HK-2 (cell line): ENCODE measurements around the gene BHMT2.

ENCODE experiments used
- DNase-seq: peaks from one replicate; pipeline ENCODE4 v3.0.0-alpha.2; 2018; ENCODE audit not compliant: unreplicated experiment

Gene BHMT2, protein sequence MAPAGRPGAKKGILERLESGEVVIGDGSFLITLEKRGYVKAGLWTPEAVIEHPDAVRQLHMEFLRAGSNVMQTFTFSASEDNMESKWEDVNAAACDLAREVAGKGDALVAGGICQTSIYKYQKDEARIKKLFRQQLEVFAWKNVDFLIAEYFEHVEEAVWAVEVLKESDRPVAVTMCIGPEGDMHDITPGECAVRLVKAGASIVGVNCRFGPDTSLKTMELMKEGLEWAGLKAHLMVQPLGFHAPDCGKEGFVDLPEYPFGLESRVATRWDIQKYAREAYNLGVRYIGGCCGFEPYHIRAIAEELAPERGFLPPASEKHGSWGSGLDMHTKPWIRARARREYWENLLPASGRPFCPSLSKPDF

DNA sequence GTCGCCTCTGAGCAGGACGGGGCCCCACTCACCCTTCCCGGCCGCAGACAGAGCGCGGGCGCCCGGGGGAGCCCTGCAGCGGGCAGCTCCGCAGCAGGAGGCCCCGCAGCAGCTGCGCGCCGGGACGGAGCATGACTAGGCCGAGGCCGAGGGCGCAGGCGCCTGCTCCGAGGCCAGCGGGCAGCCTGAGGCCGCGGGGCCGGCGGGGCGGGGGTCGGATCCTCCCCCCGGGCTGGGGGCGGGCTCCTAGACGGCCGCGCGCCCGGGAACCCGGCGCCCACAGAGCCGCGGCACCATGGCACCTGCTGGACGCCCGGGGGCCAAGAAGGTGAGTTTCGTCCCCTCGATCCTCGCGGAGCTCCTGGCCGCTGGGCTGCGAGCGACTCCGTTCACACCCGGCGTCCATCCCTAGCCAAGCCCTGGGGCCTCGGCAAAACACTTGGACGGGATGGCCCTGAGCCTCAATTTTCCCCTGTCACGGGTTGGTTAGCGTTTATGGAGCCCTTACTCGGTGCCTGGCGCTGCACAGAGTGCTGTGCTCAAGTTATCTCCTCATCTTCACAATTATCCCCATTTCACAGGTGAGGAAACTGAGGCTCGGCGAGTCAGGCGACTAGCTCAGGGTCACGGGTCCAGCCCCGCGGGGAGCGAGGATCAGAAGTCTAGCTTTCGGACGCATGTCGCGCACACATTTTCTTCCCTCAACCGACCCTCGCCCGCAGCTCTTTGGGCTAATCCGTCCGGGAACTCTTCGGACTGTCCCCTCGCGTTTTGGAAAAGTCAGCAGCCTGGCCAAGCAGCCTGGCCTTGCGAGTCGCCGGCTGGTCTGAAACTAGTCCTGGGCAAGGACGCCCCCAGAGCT, at the start of gene BHMT2, which contains the start of gene DMGDH:
TSS of gene BHMT2 (plus strand) at position 280 of the 862 bp plus-strand sequence. CDS start at position 296, 16 bp downstream.
TSS of gene DMGDH (minus strand) at position 187 of the 862 bp plus-strand sequence. CDS start at position 133, 54 bp downstream.
- no peak for DNase-seq

DNA sequence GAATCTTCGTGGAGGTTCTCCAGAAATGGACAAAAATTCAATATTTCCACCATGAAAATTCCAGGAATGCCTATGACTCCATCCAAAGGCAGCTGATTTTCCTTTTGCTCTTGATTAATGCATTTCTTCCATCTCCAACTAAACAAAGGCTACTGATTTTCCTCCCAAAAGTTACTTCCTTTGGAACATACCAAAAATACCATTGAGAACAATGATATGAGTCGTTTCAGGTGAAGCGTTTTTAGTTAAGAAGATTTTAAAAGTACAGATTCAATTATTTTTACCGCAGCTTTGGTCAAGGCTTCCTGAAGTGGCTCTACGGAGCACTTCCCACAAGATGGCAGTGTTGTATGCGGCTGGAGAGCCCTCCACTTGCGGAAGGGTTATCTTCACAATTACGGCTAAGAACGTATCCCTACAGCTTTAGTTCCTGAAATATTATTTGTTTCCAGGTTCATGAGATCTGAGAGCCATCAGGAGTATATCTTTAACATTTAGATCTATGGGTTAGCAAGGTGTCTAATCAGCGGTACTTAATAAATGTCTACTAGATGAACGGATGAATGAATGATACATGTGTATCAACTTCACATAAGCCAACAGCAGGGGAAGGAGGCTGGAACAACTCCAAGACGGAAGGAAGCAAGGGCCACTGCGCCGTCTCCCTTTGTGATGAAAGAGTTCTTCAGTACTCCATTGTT, 48.6 kb upstream of the BHMT2 start:
- peak; percentile 26 for DNase-seq

DNA sequence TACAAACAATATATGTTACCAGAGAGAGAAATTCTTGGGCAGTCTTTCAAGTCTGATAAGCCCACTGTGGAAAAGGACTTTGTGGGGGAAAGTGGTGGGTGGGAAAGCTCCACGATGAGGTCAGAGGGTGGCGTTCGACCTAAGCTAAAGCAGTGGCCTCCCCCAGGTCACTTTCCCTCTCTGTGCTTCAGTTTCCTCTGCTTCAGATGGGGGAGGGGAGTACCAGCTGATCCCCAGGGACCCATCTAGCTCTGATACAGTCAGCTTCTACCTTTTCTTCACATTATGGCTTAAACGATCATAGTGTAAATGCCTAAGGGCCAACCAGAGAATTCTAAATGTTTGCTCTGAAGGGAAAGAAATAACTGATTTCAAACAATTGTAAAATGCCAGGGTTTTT, 47.8 kb upstream of the BHMT2 start:
- DNase-seq: no peak

DNA sequence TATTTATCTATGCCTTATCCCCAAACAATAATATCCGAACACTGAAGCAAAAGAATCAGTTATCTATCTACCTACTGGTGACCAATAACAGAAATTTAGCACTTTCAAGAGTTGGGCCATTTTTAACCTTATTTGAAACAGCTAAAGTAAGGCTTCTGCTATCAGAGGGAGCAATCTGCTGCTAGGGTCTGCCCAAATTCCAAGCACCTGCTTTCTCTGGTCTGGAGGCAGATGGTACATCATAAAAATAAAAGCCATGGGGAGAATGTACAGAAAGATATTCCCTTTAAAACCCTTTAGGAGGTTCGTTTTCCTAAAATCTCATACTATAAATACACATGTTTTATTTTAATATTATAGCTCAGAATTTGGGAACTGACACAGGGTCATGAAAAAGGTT, 46.8 kb upstream of the BHMT2 start:
- no peak for DNase-seq

DNA sequence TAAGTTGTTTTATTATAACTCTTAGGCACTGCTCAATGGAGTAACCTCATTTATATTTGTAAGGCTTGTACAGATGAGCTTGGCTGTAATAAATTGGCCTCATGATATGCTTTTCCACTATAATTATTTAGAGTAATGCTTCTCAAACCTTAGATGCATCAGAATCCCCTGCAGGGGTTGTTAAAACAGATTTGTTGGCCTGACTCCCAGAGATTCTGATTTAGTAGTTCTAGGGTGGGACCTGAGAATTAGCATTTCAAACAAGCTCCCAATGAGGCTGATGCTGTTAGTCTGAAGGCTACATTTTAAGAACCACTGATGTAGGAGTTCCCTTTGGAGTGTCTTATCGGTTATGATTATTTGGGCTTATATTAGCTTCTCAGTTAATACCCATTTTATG, 46.2 kb upstream of the BHMT2 start:
- no peak for DNase-seq

DNA sequence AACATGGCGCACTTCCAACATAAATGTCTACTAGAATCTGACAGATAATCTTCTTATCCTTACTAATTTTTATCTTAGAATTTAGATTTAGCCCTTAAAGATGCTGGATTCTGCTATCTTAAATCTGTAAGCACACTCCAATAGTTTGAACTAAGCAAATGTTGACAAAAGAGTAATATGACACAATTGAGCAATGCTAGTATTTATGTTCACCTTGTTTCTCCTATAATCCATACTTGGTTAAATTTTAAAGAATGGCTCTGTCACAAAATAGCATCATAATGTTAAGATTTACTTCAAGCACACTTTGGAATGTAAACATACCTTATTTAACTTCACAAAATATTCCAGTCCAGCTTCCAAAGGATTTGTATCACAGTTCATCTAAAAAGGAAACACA, 45.6 kb upstream of the BHMT2 start:
- no peak for DNase-seq

DNA sequence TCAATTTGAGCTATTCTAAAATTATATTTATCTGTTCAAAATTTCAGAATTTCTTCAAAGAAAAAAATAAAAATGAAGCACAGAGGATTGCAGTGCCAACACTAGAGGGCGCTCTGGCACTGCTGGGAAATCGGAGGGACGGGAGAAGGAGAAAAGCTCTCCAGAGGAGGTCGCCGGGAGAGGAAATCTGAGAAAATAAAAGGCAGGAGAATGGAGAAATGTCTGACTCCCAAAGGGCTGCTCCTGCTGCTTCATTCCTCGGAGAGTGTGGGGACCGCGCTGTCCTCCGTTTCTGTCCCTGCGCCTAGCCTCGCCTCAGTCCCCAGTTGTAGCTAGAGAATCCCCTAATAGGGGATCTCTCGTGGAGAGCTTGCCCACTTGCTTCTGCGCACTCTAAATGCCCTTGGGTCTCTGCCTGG, 44.5 kb upstream of the BHMT2 start:
- peak; percentile 50 for DNase-seq

DNA sequence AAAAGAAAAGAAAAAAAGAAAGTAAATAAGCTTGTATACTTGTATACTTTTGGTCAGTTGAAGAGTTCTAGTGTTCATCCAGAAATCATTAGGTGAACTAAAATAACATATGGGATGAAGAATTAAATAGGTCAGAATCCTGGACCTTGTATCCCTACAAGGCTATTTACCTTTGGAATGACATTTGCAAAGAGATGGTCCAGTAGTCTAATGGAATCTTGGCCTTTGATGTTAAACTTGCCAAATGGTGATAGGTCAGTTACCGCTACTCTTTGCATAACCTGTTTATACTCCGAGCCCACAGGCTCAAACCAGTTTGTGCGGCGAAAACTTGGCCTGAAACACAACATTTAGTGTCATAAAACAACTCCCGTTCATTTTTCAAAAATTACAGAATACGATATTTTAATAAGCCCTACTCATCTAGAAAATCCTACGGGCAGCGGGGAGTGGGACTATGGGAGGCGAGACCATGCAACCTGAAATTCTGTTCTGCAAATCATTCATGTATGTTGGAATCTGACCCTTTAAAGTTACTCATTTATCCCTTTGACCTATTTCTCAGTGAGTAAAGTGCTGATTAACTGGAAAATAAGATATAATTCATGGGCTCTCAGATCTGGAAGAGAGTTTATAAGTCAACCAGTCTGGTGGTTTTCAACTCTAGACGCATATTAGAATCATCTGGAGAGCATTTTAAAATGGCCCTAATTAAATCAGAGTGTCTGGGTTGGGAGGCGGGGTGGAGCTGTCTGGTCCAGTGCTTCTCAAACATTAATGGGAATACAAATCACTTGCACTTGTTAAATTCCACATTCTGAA, 38.7 kb upstream of the BHMT2 start:
- peak; percentile 11 for DNase-seq

DNA sequence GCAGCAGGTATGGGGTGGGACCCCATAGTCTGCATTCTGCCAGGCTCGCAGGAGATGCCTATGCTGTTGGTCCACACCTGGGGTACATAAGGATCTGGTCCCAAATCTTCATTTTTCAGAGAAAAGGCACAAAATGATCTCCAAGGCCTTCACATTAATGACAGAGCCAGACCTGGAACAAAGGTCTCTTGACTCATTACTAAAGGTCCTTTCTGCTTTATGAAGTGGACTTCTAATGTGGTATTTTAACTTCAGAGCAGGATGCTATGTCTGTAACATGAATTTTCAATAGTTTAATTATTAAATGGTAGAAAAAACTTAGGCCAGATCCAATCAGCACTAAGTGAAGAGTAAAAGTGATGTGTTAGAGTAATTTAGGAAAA, 38.1 kb upstream of the BHMT2 start:
- DNase-seq: no peak

DNA sequence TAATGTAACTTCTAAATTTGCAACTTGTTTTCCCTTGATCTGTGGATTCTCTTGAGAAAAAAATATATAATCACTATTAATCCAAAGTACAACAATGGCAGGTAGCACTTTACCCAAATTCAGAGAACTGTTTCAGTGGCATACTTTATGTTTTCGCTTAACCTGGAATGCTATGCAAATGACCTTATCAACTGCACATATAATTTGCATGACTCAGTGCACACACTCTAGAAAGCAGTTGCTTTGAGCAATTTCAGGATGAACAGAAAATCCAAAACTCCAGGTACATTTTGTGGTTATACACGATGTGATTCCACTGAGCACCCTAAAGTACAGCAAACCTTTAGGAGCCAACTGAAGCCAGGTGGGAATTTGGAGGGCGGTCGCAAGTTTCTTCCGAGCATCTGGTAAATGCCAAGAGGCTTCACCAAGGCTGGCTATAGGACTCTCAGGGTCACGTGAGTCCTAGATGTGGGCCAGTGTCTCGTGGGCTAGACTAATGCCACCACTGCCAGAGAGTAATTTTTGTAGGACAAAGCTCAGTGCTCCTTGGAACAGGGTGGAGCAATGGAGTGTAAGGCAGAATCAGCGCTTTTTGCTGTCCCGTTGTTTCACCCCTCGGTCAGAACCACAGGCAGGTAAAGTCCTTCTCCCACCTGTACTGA, 37.4 kb upstream of the BHMT2 start:
- DNase-seq: no peak

DNA sequence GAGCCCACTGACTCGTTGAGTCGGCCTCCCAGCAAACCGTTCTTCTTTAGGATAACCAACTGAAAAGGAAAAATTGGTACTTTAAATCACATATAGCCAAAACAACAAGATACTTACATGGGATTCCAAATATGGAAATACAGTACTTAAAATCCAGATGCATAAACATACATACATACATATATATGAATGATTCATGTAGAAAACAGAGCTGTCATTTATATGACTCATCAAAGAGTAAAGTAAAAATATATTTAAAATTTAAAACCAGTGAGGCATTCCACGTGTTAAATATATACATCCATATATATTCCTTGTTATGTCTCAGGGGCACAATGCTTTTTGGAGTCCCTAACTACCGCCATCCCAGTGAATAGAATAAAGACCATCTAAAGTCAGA, 36.8 kb upstream of the BHMT2 start:
- DNase-seq: no peak

DNA sequence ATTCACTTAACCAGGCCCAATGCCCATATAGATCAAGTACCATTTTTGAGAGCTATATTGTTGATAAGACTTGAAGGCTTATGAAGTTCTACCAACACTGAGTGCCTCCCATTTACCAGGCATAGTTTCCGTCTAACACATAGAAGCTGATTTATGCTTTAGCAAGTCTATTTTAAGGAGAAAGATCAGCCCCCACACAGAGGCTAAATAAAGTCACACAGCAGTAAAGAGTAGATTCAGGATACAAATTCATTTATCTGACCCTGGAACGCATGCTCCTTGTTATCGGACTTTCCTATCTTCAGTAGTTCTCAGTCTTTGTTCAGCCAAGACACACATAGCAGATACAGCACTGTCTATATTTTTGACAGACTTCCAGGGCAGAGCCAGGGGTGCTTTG, 34.3 kb upstream of the BHMT2 start:
- no peak for DNase-seq

DNA sequence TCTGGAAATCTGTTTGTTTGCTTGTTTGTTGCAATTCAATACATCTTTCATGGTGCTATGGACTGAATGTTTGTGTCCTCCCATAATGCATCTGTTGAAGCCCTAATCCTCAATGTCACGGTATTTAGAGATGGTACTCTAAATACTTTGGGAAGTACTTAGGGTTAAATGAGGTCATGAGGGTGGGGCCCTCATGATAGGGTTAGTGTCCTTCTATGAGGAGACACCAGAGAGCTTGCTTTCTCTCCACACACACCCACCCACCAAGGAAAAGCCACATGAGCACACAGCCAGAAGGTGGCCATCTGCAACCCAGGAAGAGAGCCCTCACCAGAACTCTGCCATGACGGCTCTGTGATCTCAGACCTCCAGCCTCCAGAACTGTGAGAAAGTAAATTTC, 32.8 kb upstream of the BHMT2 start:
- DNase-seq: no peak

DNA sequence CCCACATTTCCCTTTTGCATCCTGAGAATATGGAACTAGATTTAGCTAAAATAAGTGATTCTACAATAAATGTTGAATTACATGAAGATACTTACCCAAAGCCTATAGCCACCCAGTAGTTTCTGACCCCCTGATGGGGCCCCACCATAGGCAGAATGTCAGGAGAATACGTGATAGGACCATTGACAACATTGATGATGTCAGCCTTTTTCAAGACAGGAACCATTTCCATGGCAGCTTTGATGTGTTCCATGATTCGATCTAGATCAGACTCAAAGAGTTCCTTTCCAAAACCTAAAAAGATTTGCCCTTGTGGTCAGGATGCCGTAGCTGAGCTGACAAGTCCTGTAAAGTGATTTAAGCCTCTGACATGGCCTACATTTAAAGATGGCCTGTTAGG, 27.4 kb upstream of the BHMT2 start:
- DNase-seq: no peak

DNA sequence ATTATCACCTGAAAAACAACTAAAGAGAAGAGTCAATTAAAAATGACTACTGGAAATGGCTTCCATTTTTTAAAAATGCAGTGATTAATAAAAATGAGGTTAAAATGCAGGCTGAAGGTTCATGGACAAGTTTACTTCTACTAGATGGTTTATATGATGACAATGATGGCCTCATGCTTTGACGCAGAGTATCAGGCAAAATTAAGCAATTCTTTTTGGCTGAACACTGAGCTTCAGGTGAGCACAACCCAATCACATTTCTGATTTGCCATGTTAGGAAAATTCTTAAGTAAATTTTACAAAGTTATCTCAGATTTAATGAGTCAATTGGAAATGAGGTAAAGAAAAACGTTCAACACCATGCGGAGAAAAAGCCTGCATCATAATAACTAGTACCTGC, 22.4 kb upstream of the BHMT2 start:
- no peak for DNase-seq

DNA sequence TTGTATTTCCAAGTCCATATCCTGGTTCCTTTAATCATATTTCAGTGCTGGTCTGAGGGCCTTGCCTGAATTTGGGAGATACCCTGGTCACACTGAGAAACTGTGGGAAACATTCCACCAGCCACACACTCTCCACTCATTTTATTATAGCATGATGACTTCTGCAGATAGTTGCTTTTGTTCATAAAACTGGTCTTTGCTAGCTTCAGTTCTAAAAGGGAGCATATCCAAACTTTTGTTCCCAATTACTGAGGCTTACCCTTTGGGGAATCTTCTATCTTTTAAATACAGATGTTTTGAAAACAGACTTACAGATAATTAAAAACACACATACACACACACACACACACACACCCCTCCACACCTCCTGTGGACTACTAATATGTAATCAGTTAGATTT, 21.1 kb upstream of the BHMT2 start:
- no peak for DNase-seq

DNA sequence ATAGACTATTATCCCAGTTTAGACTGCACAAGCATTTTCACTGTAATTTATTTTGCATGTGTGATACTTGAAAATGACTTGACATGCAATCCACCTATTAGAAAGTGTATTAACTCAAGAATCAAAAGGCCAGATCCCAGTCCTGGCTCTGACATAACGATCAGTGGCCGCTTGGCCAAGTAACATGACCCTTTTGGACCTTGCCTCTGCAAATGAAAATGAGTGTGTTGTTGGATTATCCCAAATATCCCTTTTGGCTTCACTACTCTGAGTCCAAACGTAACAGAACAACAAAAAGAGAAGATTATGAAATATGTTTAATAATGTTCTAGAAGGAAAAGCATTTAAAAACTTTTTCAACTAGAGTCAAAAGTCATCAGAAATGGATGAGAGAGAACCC, 19.1 kb upstream of the BHMT2 start:
- DNase-seq: no peak

DNA sequence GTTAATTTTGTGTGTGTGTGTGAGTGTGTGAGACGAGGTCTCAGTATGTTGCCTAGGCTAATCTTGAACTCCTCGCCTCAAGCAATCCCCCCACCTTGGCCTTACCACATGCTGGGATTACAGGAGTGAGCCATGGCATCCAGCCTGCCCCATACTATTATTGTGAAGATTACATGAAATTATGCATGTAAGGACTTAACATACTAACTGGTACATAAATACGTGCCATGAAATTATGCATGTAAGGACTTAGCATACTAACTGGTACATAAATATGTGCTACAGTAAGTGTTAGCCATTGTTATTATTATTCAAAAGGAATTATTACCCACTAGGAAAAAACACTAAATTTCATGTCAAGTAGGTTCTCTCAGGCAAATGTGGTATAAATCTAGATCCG, 16.2 kb upstream of the BHMT2 start:
- no peak for DNase-seq

DNA sequence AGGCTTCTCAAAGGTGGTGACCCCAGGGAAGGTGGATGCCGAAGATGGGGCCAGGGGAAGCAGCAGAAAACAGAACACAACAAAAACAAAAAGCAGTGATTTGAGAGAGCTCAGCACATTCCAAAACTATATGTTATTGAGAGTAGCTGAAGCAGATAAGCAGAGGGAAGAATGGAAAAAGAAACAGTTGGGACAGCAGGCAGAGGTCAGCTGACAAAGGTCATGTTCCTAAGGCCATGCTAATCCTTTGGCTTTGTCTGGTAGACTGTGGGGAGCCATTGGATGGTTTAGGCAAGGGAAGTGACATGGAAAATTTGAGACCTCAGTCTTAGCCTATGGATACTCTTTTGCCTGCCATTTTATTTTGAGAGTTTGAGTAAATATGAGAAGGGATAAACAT, 14.6 kb upstream of the BHMT2 start:
- no peak for DNase-seq

DNA sequence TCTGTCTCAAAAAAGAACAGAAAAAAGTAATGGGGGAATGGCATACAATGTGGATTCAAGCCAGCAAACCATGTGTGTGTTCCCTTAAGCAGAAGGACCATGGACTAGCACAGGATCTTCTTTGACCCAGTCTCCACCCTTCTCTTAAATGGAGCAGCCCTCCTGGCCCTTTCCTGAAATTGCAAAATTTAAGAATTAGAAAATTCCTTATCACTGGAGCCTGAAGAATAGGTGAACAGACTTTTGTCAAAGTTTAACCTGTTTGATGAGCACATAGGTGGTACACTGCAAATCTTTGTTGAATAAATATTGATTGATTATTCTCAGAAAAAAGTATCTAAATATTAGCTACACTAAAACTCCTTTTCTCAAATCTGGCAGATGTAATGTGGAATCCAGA, 12.7 kb upstream of the BHMT2 start:
- DNase-seq: no peak

DNA sequence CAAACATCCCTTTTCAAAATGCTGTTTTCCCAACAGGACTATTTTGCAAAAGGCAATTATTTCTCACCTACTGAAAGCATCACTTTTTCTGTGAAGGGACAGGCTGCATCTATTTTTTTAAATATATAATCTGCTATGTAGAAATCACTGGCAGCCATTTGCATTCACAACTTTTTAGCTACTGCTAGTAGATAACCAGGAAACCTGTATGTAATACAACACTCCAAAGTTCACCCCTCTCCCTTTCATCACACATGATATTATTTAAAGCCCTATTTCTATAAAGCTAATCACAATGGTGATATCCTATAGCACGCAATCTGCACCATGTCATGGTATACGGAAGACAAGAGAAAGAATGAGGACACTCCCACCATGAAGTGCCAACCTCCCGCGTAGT, 9.9 kb upstream of the BHMT2 start:
- DNase-seq: no peak
